ENCODE data around the gene FRMD3.
A peak's percentile ranks its signal among the peaks of the same experiment; 100 is the strongest.

Gene FRMD3

DNA sequence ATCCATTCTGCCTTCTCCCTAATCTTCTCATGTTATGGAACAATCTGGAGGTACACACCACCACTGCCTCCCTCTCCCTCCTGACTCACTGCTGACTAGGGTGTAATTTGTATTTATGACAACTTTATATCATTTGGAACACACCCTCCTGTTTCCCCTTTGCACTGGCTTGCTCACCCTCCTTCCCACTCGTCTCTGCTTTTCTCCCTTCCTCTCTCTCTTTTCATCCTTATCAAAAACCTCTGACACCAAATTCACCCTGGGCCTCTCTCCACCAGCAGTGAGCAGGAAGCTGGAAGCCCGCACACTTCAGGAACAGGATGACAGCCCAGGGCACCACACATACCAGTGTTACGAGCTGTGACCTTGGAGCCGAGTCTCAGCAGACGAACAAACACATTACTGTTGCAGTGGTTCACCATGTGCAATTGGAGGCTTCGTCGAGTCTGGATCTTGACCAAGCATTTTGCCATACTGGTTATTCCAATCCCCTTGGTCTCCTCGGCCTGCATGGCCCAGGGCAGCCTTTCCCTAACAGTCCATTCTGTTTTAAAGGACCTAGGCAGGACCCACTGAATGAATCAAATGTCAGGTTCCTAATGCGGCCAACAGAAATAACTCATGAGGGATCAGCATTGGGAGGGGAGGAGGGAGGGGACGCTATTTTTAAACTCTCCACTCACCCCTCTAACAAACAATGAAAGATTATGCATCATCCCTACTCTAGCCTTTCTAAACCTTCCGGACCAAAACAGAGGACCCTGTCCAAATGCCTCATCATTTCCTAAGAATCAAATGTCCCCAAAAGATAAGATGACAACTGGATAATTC lies 271.3 kb downstream of the FRMD3 start:
- TF ChIP-seq, protein P1, sequence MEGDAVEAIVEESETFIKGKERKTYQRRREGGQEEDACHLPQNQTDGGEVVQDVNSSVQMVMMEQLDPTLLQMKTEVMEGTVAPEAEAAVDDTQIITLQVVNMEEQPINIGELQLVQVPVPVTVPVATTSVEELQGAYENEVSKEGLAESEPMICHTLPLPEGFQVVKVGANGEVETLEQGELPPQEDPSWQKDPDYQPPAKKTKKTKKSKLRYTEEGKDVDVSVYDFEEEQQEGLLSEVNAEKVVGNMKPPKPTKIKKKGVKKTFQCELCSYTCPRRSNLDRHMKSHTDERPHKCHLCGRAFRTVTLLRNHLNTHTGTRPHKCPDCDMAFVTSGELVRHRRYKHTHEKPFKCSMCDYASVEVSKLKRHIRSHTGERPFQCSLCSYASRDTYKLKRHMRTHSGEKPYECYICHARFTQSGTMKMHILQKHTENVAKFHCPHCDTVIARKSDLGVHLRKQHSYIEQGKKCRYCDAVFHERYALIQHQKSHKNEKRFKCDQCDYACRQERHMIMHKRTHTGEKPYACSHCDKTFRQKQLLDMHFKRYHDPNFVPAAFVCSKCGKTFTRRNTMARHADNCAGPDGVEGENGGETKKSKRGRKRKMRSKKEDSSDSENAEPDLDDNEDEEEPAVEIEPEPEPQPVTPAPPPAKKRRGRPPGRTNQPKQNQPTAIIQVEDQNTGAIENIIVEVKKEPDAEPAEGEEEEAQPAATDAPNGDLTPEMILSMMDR (IDR thresholded peaks at IDR 0.05; ENCODE audit: low read length, missing control alignments): no peak
- DNase-seq (ENCODE audit: low read depth): peak; percentile 44
- H3K4me3 ChIP-seq (replicated peaks; ENCODE audit: low read depth, low read length): no peak overlapping the region

DNA sequence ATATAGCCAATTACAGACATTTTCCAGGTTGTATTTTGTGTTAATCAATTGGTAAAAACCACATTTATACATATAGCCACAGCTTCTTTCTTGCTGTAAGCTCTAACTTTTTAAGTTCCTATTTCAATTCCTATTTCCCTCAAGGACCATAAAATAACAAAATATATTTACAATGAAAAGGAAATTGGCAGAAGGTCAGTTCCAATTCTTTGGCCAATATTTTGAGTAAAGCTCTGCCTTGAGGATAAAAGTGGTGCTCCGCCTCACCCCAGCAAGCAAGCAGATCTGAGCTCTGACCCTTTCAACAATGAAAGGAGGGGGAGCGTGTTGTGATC lies 271.9 kb downstream of the FRMD3 start:
- no peak overlapping the region for H3K4me3 ChIP-seq (replicated peaks; ENCODE audit: low read depth, low read length)
- DNase-seq (ENCODE audit: low read depth): no peak
- TF ChIP-seq, protein P1 (IDR thresholded peaks at IDR 0.05; ENCODE audit: low read length, missing control alignments): no peak

DNA sequence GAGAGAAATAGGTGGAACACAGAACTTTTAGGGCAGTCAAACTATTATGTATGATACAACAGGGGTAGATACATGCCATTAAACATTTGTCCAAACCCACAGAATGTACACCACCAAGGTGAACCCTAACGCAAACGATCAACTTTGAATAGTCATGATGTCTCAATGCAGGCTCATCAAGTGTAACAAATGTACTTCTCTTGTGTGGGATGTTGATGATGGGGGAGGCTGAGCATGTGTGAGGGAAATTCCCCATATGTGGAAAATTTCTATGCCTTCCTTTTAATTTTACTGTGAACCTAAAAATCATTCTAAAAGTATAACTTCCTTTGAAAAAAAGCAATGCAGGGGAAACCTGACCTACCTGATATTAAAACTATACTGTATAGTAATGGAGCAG lies 273.9 kb downstream of the FRMD3 start:
- H3K4me3 ChIP-seq (replicated peaks; ENCODE audit: low read depth, low read length): no peak overlapping the region
- no peak for DNase-seq (ENCODE audit: low read depth)
- TF ChIP-seq, protein P1 (IDR thresholded peaks at IDR 0.05; ENCODE audit: low read length, missing control alignments): no peak

DNA sequence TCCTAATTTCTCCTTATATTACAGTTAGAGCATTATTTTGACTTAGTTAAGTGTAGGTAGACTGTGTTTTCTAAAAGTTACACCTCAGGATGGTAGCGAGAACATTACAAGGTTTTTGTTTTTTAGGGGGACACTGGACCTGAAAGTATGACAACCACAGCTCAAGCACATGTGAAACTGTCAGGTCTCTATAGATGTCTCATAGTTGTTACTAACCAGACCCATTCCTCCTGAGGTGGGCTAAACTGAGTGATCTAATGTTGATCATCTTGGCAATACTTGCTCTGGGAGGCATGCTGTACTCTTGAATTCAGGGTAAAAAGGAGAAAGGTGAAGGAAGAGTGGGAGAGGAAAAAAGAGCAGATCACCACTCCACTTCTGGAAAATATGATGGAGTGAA lies 278.6 kb downstream of the FRMD3 start:
- no peak for DNase-seq (ENCODE audit: low read depth)
- H3K4me3 ChIP-seq (replicated peaks; ENCODE audit: low read depth, low read length): no peak overlapping the region
- TF ChIP-seq, protein P1 (IDR thresholded peaks at IDR 0.05; ENCODE audit: low read length, missing control alignments): no peak

DNA sequence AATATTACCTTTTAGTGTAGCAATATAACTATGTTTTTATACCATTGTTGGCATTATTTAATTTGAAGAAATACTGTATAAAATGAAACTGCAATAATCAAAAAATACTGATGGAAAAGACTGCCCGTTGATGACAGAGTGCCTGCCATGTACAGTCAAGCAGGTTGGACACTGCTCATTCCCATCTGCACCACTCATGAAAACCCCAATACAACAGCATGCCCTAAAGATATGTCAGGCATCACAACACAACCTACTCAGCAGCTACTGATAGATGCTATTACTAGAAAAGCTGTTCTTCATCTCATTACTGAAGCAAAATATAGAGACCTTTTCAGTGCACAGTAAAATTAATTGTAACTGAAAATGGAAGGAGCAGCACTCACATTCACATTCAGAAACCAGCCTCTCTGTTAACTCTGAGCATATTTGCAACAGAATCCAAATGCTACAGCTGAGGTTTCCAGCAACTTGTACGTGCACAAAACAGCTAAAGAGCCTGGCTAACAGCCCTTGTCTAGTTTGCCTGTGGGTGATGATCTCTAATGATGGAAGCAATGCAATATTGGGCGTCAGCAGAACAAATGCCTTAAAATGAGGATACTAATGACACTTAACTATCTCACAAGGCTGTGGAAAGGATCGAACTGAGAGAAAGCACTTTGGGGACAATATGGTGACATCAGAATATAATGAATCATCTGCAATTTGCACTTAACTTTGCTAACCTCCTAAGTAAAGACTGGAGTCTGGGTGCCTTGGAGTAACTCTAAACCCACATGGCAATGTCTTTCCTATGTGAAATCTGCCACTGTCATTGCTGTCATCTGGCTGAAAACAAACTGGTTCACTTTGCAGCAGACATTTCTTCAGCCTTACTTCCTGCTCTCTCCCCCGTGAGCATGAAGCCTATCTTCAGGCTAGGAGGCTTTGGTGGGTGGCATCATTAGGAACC lies 280.0 kb downstream of the FRMD3 start:
- no peak for DNase-seq (ENCODE audit: low read depth)
- TF ChIP-seq, protein P1 (IDR thresholded peaks at IDR 0.05; ENCODE audit: low read length, missing control alignments): no peak
- H3K4me3 ChIP-seq (replicated peaks; ENCODE audit: low read depth, low read length): no peak overlapping the region

DNA sequence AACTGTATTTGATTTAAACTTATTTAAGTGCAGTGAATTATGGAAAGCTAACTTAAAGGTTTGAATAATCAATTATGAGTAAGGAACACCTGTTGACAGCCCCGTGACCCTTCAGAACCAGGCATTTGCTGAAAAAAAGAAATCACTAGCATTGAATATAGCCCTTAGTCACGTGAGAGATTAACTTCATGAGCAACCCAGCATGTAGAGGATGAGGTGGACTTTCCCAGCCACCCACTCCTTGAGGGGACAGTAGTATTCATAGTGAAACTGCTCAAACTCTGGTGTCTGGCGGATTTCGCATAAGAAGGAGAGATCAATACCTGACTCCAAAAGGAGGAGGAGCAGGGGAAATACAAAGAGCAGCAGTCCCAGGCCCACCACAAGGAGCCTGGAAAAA lies 290.5 kb downstream of the FRMD3 start:
- TF ChIP-seq, protein P1 (IDR thresholded peaks at IDR 0.05; ENCODE audit: low read length, missing control alignments): no peak
- DNase-seq (ENCODE audit: low read depth): no peak

More for the DNA sequence above, 290.5 kb downstream of the FRMD3 start:
- no peak overlapping the region for H3K4me3 ChIP-seq (replicated peaks; ENCODE audit: low read depth, low read length)
